Activated T-cell treated with anti-CD3 and anti-CD28 coated beads, Interleukin-2, amount 50 U/mL, for 4 hours (primary cell): Measurements from ENCODE around the gene MARCHF11. TPM values are rescaled to one million over a fixed set of nuclear protein-coding genes. Genes with fewer than 3 reads are reported as not detected.

Source experiments
- ATAC-seq, 2 donors: fragments of 200-7000 bp; cut with Tn5 transposase; one replicate each; pipeline ENCODE4 v1.10.0; 2021
- DNase-seq: peaks from one replicate; pipeline ENCODE4 v3.0.0-alpha.2; 2020
- H3K27me3 Mint-ChIP-seq: one replicate; pipeline ENCODE4 v1.8.0; 2021; ENCODE audit warnings: low read depth, mixed read lengths
- H3K36me3 Mint-ChIP-seq: one replicate; pipeline ENCODE4 v1.8.0; 2022; ENCODE audit warnings: mixed read lengths; ENCODE audit not compliant: insufficient read depth
- H3K4me1 Mint-ChIP-seq: one replicate; pipeline ENCODE4 v1.8.0; 2021; ENCODE audit warnings: low read depth, mixed read lengths
- H3K4me3 Mint-ChIP-seq: one replicate; pipeline ENCODE4 v1.8.0; 2021; ENCODE audit warnings: mild to moderate bottlenecking, moderate library complexity, mixed read lengths
- H3K9me3 Mint-ChIP-seq: one replicate; pipeline ENCODE4 v1.8.0; 2021; ENCODE audit warnings: mixed read lengths
- total RNA-seq, 3 donors: library from RNA; stranded (reverse); gene quantifications; one replicate each; pipeline ENCODE4 v1.2.1, GENCODE V29; 2021

The MARCHF11 gene
- total RNA-seq, 3 donors from 2014 or later, result not detected

DNA sequence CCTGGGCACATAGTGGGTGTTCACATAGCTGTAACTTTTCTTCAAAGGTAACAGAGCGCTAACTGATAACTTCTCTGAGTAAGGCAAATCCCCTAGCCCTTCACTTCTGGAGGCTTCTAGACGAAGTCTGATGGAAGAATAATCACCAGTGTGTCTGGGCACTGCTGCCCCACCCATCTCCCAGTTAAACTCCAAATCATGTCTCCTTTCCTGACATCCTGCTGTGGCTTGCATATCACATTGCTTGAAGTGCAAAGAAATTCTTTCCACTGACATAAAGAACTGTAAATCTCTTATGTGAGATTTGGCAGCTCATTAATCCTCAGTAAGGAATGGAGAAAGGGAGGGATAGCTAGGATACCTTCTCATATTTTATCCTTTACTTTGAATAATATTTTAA lies 74.6 kb downstream of the MARCHF11 start:
- Mint-ChIP-seq H3K4me3 (no peak overlapping the region), H3K9me3 (peaks cover 7% of the 10 kb centered on the region), H3K27me3 (no peaks in the 10 kb centered on the region), H3K36me3 (no peaks in the 10 kb centered on the region), H3K4me1 (no peaks in the 10 kb centered on the region)
- ATAC-seq, result no peak
- DNase-seq, result no peak

DNA sequence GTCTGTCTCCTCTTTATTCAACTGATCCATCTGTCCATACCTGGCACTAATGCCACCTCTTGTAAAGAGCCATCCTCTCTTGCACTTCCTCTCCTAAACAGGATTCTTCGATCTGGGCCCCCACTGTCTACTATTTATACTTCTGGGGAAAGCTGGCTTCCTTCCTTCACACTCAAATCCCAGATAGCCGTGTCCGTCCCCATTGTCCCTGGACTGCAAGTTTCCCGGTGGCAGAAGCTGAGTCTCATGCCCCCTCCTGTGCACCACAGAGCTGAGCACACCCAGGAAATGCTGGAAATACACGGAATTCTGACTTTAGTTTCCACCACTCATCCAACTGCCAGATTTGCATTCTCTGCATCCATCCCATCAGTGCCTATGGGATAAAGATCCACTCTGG lies 84.0 kb downstream of the MARCHF11 start:
- no peaks in the 10 kb centered on the region for H3K9me3 Mint-ChIP-seq
- no peak overlapping the region for H3K4me3 Mint-ChIP-seq
- ATAC-seq (no peak), DNase-seq (no peak)
- H3K27me3 Mint-ChIP-seq, result peaks cover 2% of the 10 kb centered on the region
- no peaks in the 10 kb centered on the region for H3K4me1 Mint-ChIP-seq
- H3K36me3 Mint-ChIP-seq, result no peaks in the 10 kb centered on the region

DNA sequence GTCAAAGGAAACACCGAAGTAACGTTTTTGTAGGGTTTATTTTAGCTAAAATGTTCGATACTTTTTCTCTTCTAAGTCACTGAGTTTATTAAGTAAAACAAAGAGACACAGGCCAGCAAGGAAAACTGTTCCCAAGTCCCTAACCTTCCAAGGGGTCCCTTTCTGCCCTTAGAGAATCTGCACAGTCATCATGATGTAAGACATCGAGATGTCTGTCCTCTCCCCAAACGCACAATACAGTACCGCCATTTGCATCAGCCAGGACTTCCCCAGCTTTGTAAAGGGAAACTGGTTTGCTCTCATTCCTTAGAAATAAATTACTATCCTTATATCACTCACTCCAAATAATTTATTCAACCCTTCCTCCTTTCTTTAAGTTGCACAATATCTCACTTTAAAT lies 89.3 kb downstream of the MARCHF11 start:
- ATAC-seq, result no peak
- Mint-ChIP-seq H3K9me3 (no peaks in the 10 kb centered on the region), H3K4me1 (no peaks in the 10 kb centered on the region), H3K36me3 (no peaks in the 10 kb centered on the region), H3K27me3 (peaks cover 2% of the 10 kb centered on the region), H3K4me3 (no peak overlapping the region)
- DNase-seq, result no peak

DNA sequence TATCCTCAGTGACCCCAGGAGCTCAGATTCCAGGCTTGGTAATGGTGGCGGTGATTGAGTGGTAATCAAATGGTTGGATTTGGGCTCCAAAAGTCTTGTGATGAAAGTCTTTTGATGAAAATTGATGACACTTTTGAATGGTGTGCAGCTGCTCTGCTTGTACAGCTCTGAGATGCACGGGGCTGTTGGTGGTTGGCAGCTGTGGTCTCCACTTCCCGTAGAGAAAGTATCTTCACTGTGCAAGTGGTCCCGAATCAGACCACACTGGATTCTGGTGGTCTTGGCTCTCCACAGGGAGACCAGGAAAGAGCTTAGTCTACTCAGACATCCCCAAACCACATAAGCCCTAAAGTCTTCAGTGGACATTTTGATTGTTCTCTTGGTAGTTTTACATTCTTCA lies 96.6 kb downstream of the MARCHF11 start:
- no peak overlapping the region for H3K4me3 Mint-ChIP-seq
- no peak for ATAC-seq
- H3K9me3 Mint-ChIP-seq, result no peaks in the 10 kb centered on the region
- H3K27me3 Mint-ChIP-seq, result no peaks in the 10 kb centered on the region
- H3K36me3 Mint-ChIP-seq, result no peaks in the 10 kb centered on the region
- H3K4me1 Mint-ChIP-seq, result no peaks in the 10 kb centered on the region
- no peak for DNase-seq

DNA sequence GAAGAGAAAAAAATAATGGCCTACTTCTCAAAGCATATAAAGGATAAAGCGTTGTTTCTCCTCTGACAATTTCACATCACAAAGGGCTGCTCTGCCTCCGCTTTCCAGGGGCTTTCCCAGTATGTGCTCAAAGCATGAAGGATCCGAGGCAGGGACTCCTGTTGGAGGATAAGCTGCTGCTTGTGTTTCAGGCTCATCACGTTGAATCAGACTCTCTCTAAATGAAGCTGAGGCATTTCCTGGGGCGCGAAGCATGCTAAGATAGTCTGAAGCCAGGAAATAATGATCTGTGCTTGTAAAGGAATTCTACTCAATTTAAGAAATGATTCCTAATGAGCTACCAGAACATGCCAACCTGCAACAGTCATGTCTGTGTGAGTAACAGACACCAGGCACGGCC lies 97.5 kb downstream of the MARCHF11 start:
- no peak overlapping the region for H3K4me3 Mint-ChIP-seq
- ATAC-seq (no peak), DNase-seq (no peak)
- H3K4me1 Mint-ChIP-seq, result no peaks in the 10 kb centered on the region
- no peaks in the 10 kb centered on the region for H3K9me3 Mint-ChIP-seq
- H3K36me3 Mint-ChIP-seq, result no peaks in the 10 kb centered on the region
- H3K27me3 Mint-ChIP-seq, result no peaks in the 10 kb centered on the region

DNA sequence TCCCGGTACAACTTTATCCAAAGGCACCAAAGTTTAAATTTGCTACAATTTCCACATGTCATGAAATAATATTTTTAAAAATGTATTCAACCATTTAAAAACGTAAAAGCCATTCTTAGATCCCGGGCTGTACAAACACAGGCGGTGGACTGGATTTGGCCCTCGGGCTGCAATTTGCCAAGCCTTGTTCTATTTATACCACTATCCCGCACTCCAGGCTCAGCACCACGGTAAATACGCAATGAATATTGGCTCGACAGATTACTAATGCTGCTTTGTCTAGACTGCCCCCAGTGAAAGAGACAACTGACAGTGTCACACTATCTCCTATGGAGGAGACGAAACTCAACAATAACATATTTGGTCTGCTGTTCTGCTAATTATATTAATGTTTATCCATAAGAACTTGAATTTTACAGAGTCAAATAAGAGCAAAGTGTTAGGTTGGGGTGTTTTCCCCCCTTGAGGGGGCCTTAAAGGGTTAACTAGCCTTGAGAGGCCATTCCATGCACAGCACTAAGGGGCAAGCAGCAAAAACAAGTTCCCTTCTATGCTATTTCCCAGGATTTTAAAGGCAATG lies 98.1 kb downstream of the MARCHF11 start:
- Mint-ChIP-seq H3K4me3 (no peak overlapping the region), H3K4me1 (no peaks in the 10 kb centered on the region), H3K9me3 (no peaks in the 10 kb centered on the region), H3K27me3 (no peaks in the 10 kb centered on the region), H3K36me3 (no peaks in the 10 kb centered on the region)
- no peak for DNase-seq
- no peak for ATAC-seq

DNA sequence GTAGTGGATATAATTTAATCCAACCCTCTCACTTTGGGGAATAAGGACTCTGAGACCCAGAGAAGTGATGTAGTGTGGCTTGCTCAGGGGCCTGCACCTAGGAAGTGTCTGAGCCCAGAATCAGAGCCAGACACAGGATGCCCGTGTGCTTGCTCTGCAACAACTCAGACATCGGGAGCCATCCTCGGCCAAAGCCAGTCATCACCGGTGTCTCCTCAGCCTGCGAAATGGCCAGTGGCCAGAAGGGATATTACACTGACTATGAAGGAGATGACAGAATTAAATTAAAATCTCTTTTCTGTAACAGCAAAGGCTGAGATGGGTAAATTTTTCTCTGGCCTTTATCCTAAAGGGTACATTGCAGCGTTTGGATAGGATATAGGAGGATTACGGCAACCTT lies 102.9 kb downstream of the MARCHF11 start:
- Mint-ChIP-seq H3K36me3 (no peaks in the 10 kb centered on the region), H3K4me1 (no peaks in the 10 kb centered on the region), H3K4me3 (no peak overlapping the region), H3K27me3 (no peaks in the 10 kb centered on the region), H3K9me3 (no peaks in the 10 kb centered on the region)
- DNase-seq (no peak), ATAC-seq (no peak)

DNA sequence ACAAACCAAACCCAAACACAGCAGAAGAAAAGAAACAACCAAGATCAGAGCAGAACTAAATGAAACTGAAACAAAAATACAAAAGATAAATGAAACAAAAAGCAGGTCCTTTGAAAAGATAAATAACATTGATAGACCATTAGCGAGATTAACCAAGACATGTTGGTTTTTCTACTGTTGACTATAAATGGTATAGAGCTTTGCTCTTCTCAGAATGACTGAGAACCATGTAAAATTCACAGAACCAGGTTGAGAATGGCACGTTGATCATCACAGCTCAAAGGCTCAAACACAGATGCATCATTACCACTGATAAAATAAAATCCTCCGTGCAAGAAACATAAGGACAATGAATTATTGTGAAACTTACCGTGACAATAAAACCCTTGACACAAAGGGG lies 105.2 kb downstream of the MARCHF11 start:
- no peak for DNase-seq
- Mint-ChIP-seq H3K4me1 (no peaks in the 10 kb centered on the region), H3K9me3 (no peaks in the 10 kb centered on the region), H3K27me3 (no peaks in the 10 kb centered on the region), H3K4me3 (no peak overlapping the region), H3K36me3 (no peaks in the 10 kb centered on the region)
- ATAC-seq, result no peak

DNA sequence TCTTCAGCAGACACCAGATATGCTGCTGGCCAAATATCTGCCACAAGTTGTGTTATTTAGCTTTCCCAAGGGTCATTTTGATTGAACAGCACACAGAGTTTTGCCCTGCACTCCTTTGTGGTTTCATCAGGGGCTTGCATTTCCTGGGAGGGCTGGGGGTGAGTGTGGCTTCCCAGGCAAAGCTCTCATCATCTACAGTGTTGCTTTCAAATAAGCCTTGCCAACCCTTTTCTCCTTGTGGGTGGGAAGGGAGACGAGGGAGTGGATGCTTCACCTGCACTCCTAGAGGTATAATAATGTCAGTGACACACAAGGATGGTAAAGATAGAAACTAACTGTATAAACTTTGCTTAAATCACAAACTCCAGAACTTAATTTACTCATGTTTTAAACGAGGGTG lies 107.0 kb downstream of the MARCHF11 start:
- no peak for DNase-seq
- Mint-ChIP-seq H3K4me3 (no peak overlapping the region), H3K36me3 (no peaks in the 10 kb centered on the region)

DNA sequence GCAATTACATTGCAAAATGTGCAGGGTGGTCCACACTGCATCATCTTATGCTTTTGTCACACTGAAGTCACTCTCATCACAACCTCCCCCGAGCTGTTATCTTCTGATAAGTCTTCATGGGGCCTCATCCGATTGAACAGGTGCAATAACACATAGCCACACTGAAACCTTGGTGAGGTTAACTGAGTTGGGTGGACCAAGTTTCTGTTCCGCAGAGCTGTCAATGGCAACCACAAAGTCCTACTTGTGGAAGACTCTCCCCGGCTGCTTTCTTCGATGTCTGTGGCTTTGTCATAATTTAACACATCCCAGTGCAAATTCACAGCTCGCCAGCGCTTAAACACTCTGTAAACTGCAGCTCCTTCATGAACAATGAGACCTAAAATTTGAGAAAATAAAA lies 112.2 kb downstream of the MARCHF11 start:
- Mint-ChIP-seq H3K4me3 (no peak overlapping the region), H3K4me1 (no peaks in the 10 kb centered on the region), H3K36me3 (no peaks in the 10 kb centered on the region), H3K9me3 (no peaks in the 10 kb centered on the region), H3K27me3 (no peaks in the 10 kb centered on the region)
- no peak for ATAC-seq
- no peak for DNase-seq

More for the DNA sequence above, 107.0 kb downstream of the MARCHF11 start:
- ATAC-seq, result no peak
- Mint-ChIP-seq H3K4me1 (no peaks in the 10 kb centered on the region), H3K27me3 (no peaks in the 10 kb centered on the region), H3K9me3 (no peaks in the 10 kb centered on the region)

DNA sequence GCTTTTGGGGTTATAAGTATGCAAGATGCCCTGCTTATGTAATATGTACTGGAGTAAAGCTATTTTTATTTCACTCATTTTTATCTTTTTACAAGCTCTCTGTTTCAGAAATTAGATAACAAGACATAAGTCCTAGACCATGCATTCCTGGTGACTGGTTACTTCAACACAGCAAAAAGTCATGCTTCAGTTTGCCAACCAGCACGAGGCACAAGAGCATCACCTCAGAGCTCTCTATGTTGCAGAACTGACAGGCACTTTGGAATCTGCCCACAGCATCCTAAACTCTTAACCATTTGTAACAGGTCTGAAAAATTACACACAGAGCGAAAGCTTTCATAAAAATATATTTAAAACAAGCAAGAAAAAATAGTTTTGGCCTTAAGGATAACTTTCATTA lies 112.8 kb downstream of the MARCHF11 start:
- Mint-ChIP-seq H3K9me3 (no peaks in the 10 kb centered on the region), H3K36me3 (no peaks in the 10 kb centered on the region), H3K4me1 (no peaks in the 10 kb centered on the region), H3K27me3 (no peaks in the 10 kb centered on the region), H3K4me3 (no peak overlapping the region)
- no peak for DNase-seq
- ATAC-seq, result no peak

DNA sequence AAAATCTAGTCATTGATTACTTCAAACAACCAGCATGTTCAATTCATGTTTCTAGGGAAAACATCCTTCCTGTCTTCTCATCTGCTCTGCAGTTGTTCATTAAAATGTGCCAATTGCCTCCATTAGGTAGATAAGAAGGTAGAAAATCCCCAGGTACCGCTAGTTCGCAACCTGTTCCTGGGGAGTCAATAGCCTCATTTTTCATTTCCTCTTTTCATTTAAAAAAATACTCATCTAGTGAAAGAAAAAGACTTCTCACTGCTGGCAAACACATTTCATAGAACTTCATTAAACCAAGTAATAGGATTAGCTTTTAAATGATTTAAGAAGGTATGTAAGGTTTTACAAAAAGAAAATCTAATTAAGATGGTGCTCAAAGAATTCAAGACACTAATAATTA lies 113.3 kb downstream of the MARCHF11 start:
- no peaks in the 10 kb centered on the region for H3K27me3 Mint-ChIP-seq
- no peaks in the 10 kb centered on the region for H3K4me1 Mint-ChIP-seq
- no peaks in the 10 kb centered on the region for H3K9me3 Mint-ChIP-seq
- no peak for ATAC-seq
- no peak overlapping the region for H3K4me3 Mint-ChIP-seq
- no peaks in the 10 kb centered on the region for H3K36me3 Mint-ChIP-seq
- no peak for DNase-seq

DNA sequence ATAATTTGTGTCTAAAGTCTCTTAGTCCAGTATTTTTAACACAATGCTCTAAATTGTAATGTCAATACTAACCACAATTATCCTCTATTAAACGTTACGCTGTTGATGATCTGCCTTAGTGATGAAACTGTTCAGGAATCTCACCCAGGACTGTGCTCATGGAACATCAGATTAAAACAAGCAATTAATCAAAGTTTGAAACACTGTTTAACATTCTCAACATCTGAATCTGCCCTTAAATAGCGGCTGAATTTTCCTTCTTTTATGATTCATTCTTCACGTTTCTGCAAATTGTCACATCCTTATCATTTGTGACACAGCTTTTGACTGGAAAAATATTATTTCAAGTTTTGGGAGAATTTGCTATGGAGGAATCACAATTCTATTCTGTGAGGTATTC lies 113.8 kb downstream of the MARCHF11 start:
- H3K4me3 Mint-ChIP-seq, result no peak overlapping the region
- H3K4me1 Mint-ChIP-seq, result no peaks in the 10 kb centered on the region
- DNase-seq, result no peak
- ATAC-seq, result no peak
- no peaks in the 10 kb centered on the region for H3K27me3 Mint-ChIP-seq
- H3K9me3 Mint-ChIP-seq, result no peaks in the 10 kb centered on the region
- no peaks in the 10 kb centered on the region for H3K36me3 Mint-ChIP-seq

DNA sequence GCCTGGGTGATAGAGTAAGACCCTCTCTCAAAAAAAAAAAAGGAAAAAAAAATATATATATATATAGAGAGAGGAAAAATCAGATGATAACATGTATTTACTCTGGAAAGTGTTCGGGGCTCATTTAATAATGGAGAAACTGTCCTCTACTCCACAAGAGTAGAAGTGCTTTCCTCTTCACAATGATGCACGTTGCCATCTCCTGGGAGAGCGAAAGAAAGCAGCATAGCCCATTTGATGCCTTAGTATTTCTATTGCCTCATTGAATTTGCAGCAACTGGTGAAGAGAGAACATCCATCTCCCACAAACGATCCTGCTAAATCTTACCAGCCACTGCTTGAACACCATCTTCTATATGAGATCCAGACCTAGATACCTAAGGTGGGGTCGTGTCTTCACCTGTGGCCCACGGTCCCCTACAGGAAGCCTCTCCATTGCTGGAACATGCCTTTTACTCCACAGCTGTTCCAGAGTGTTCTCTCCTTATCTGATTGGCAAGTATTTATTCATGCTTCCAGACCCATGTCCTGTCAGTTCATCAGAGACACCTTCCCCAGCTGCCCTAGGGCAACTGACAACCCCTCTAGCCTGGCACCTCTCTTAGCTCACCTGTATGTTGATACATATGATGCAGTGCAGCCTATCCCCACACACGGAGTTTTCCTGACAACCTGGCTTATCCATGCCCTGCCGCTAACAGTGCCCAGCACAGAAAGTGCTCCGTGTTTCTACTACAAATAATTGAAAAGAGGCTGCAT lies 115.3 kb downstream of the MARCHF11 start:
- Mint-ChIP-seq H3K4me1 (no peaks in the 10 kb centered on the region), H3K4me3 (no peak overlapping the region), H3K36me3 (no peaks in the 10 kb centered on the region), H3K9me3 (no peaks in the 10 kb centered on the region), H3K27me3 (no peaks in the 10 kb centered on the region)
- ATAC-seq (no peak), DNase-seq (no peak)

DNA sequence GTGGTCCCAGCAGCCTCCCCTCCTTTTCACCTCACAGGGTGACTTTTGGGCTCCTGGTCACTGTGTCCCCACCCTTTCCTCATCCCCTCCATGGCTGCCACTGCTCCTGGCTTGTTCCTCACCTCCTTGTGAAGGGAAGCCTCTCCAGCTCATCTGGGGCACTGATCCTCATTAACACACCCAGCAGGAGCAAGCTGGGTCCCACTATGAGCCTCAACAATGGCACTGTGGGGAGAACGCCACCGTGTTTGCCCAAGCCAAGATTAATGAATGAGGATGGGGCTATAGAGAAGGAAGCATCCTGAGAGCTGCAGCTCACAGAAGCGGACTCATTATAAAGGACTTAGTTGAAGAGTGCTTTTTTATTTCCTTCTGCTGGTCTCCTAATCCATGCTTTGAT lies 118.4 kb downstream of the MARCHF11 start:
- H3K4me1 Mint-ChIP-seq, result no peaks in the 10 kb centered on the region
- H3K4me3 Mint-ChIP-seq, result no peak overlapping the region
- DNase-seq, result no peak
- ATAC-seq, result no peak
- no peaks in the 10 kb centered on the region for H3K9me3 Mint-ChIP-seq
- H3K36me3 Mint-ChIP-seq, result no peaks in the 10 kb centered on the region
- no peaks in the 10 kb centered on the region for H3K27me3 Mint-ChIP-seq
